ENCODE measurements around the gene CTNNBL1. TPM values are rescaled to one million over a fixed set of nuclear protein-coding genes. Genes with fewer than 3 reads are reported as not detected.

Gene CTNNBL1
- total and polyA plus RNA-seq, 9 donors = 21.9 to 38.4 (median 32.9) TPM

GRCh38 chr20:37902504-37903313 lies 208.9 kb downstream of the CTNNBL1 start, which contains the start of gene VSTM2L:
TSS of gene VSTM2L (plus strand) at chr20:37903127. CDS start at chr20:37903351, 224 bp downstream.
- Histone ChIP-seq H3K4me3 (ENCODE audit: low read length) (no peak within 1 kb of the TSS), H3K9me3 (replicated peaks; ENCODE audit: control insufficient read depth, low read depth, low read length) (no peaks in the 10 kb centered on the region), H3K27ac (ENCODE audit: low read length) (no peak within 1 kb of the TSS), H3K36me3 (ENCODE audit: control insufficient read depth, insufficient read depth, low read length) (no peaks in the 10 kb centered on the region), H3K4me1 (ENCODE audit: control insufficient read depth, insufficient read depth, low read length) (peaks cover 22% of the 10 kb centered on the region), H3K27me3 (ENCODE audit: control insufficient read depth, insufficient read depth, low read length) (peaks cover 82% of the 10 kb centered on the region)
- WGBS (ENCODE audit: insufficient coverage) = 2% methylated on average over 51 of the region's 71 CpGs
- no peak for DNase-seq

- no peak for DNase-seq
- Histone ChIP-seq H3K27ac (ENCODE audit: low read length) (no peak overlapping the region), H3K36me3 (ENCODE audit: control insufficient read depth, insufficient read depth, low read length) (no peaks in the 10 kb centered on the region), H3K4me3 (ENCODE audit: low read length) (no peak overlapping the region), H3K9me3 (replicated peaks; ENCODE audit: control insufficient read depth, low read depth, low read length) (no peaks in the 10 kb centered on the region), H3K4me1 (ENCODE audit: control insufficient read depth, insufficient read depth, low read length) (peaks cover 28% of the 10 kb centered on the region), H3K27me3 (ENCODE audit: control insufficient read depth, insufficient read depth, low read length) (peaks cover 87% of the 10 kb centered on the region)
- 26% methylated on average over 65 of the region's 67 CpGs for WGBS (ENCODE audit: insufficient coverage)
Observed at GRCh38 chr20:37903317-37904007, 209.6 kb downstream of the CTNNBL1 start.

- Histone ChIP-seq H3K27ac (ENCODE audit: low read length) (no peak overlapping the region), H3K9me3 (replicated peaks; ENCODE audit: control insufficient read depth, low read depth, low read length) (no peaks in the 10 kb centered on the region), H3K4me3 (ENCODE audit: low read length) (no peak overlapping the region), H3K36me3 (ENCODE audit: control insufficient read depth, insufficient read depth, low read length) (no peaks in the 10 kb centered on the region), H3K27me3 (ENCODE audit: control insufficient read depth, insufficient read depth, low read length) (peaks cover 87% of the 10 kb centered on the region), H3K4me1 (ENCODE audit: control insufficient read depth, insufficient read depth, low read length) (peaks cover 28% of the 10 kb centered on the region)
- no peak for DNase-seq
- WGBS (ENCODE audit: insufficient coverage) = 43% methylated on average over 9 of the region's 12 CpGs
Observed at GRCh38 chr20:37904008-37904642, 210.3 kb downstream of the CTNNBL1 start.

DNA sequence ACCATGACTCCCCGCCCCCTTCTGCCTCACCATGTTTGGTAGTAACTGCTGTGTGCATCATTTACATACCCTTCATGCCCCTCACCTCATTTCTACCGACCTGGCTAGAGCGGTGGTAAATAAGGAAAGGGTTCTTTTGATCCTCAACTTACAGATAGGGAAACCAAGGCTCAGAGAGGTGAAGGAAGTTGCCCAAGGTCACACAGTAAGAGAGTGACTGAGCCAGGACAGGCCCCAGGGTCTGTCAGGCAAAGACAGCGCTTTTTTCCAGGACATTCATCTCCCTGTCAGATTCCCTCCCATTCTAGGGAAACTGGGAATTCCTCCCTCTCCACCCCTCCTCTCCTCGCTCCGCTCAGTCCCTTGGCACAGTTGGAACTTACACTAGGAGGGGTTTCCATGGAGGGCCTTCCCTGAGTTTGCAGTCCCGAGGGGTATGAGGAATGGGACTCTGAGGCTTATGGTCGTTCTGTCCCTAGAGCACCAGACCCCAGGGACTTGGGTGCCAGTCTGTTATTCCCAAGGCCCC lies 211.1 kb downstream of the CTNNBL1 start:
- Histone ChIP-seq H3K27me3 (ENCODE audit: control insufficient read depth, insufficient read depth, low read length) (peaks cover 92% of the 10 kb centered on the region), H3K27ac (ENCODE audit: low read length) (no peak overlapping the region), H3K36me3 (ENCODE audit: control insufficient read depth, insufficient read depth, low read length) (no peaks in the 10 kb centered on the region), H3K4me3 (ENCODE audit: low read length) (no peak overlapping the region), H3K9me3 (replicated peaks; ENCODE audit: control insufficient read depth, low read depth, low read length) (no peaks in the 10 kb centered on the region), H3K4me1 (ENCODE audit: control insufficient read depth, insufficient read depth, low read length) (peaks cover 28% of the 10 kb centered on the region)
- WGBS (ENCODE audit: insufficient coverage) = 71% methylated on average over 3 of the region's 8 CpGs
- DNase-seq = no peak

- peaks cover 88% of the 10 kb centered on the region for H3K27me3 ChIP-seq (ENCODE audit: control insufficient read depth, insufficient read depth, low read length)
- H3K4me1 ChIP-seq (ENCODE audit: control insufficient read depth, insufficient read depth, low read length) = peaks cover 28% of the 10 kb centered on the region
- H3K9me3 ChIP-seq (replicated peaks; ENCODE audit: control insufficient read depth, low read depth, low read length) = no peaks in the 10 kb centered on the region
- no peak for DNase-seq
- WGBS (ENCODE audit: insufficient coverage) = 78% methylated on average over 3 of the region's 16 CpGs
- H3K36me3 ChIP-seq (ENCODE audit: control insufficient read depth, insufficient read depth, low read length) = no peaks in the 10 kb centered on the region
- no peak overlapping the region for H3K27ac ChIP-seq (ENCODE audit: low read length)
- no peak overlapping the region for H3K4me3 ChIP-seq (ENCODE audit: low read length)
Observed at GRCh38 chr20:37905671-37906613, 212.1 kb downstream of the CTNNBL1 start.

- no CpG with 5 or more reads among the region's 3 CpGs for WGBS (ENCODE audit: insufficient coverage)
Observed at GRCh38 chr20:37907330-37907676, 213.5 kb downstream of the CTNNBL1 start.

DNA sequence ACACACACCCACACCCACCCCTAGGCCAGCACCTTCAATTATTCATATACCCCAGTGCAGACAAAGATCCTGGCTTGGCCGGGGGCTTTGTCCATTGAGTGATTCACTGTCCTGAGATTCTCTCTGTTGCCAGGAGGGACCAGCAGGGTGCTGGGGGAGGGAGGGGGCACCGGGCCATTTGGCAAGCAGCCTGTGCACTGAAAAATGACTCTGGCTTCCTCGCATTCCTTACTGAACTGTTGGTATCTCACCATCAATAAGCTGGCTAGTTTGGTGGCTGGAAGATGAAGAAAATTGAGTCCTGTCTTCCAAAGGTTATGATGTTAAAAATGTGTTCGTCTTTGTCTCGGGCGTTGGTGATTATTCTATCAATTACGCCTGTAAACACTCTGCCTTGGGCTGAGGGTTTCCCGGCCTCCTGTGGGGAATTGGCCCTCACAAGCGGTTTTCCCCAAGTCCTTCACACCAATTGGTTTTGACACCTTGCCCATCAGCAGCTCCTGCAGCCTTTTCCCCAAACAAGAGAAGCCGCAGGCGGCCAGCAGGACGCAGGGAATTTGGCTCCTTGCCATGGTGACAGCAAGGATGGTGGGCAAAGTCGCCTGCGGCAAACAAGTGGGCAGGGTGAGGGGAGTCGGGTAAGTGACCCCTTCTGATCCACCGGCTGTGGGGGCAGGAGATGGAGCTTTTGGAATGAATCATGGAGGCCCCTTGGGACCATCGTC lies 214.0 kb downstream of the CTNNBL1 start:
- no peak overlapping the region for H3K4me3 ChIP-seq (ENCODE audit: low read length)
- DNase-seq = no peak
- H3K9me3 ChIP-seq (replicated peaks; ENCODE audit: control insufficient read depth, low read depth, low read length) = no peaks in the 10 kb centered on the region
- H3K4me1 ChIP-seq (ENCODE audit: control insufficient read depth, insufficient read depth, low read length) = peaks cover 36% of the 10 kb centered on the region
- H3K36me3 ChIP-seq (ENCODE audit: control insufficient read depth, insufficient read depth, low read length) = no peaks in the 10 kb centered on the region
- H3K27ac ChIP-seq (ENCODE audit: low read length) = no peak overlapping the region
- 21% methylated on average over 6 of the region's 17 CpGs for WGBS (ENCODE audit: insufficient coverage)
- peaks cover 87% of the 10 kb centered on the region for H3K27me3 ChIP-seq (ENCODE audit: control insufficient read depth, insufficient read depth, low read length)

More at GRCh38 chr20:37907330-37907676, 213.5 kb downstream of the CTNNBL1 start:
- Histone ChIP-seq H3K36me3 (ENCODE audit: control insufficient read depth, insufficient read depth, low read length) (no peaks in the 10 kb centered on the region), H3K27me3 (ENCODE audit: control insufficient read depth, insufficient read depth, low read length) (peaks cover 87% of the 10 kb centered on the region), H3K4me3 (ENCODE audit: low read length) (no peak overlapping the region), H3K4me1 (ENCODE audit: control insufficient read depth, insufficient read depth, low read length) (peaks cover 37% of the 10 kb centered on the region), H3K27ac (ENCODE audit: low read length) (no peak overlapping the region), H3K9me3 (replicated peaks; ENCODE audit: control insufficient read depth, low read depth, low read length) (no peaks in the 10 kb centered on the region)
- DNase-seq = no peak

GRCh38 chr20:37911261-37911660 lies 217.4 kb downstream of the CTNNBL1 start:
- Histone ChIP-seq H3K27ac (ENCODE audit: low read length) (no peak overlapping the region), H3K9me3 (replicated peaks; ENCODE audit: control insufficient read depth, low read depth, low read length) (no peaks in the 10 kb centered on the region), H3K4me3 (ENCODE audit: low read length) (no peak overlapping the region), H3K4me1 (ENCODE audit: control insufficient read depth, insufficient read depth, low read length) (peaks cover 48% of the 10 kb centered on the region), H3K27me3 (ENCODE audit: control insufficient read depth, insufficient read depth, low read length) (peaks cover 87% of the 10 kb centered on the region), H3K36me3 (ENCODE audit: control insufficient read depth, insufficient read depth, low read length) (no peaks in the 10 kb centered on the region)
- 14% methylated on average over 5 of the region's 9 CpGs for WGBS (ENCODE audit: insufficient coverage)
- DNase-seq = no peak

DNA sequence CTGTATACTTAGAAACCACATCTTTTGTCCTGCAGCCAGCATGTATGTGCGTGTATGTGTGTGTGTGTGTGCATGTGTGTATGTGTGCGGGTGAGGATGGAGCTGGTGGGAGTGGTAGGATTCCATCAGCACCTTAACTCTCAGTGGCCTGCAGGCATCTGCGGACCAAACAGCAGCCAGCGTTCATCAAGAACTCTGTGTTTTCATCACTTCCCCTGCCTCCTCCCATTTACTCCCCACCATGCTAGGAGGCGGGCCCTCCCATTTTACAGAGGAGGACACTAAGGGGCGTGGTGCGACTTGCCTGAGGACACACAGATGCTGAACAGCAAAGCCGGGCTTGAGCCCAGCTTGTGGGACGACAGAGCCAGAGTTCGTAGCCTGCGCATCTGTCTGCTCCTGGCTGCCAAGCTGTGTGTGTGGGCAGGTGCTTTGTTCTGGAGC lies 218.0 kb downstream of the CTNNBL1 start:
- peak; percentile 97 for DNase-seq
- Histone ChIP-seq H3K4me1 (ENCODE audit: control insufficient read depth, insufficient read depth, low read length) (peaks cover 50% of the 10 kb centered on the region), H3K9me3 (replicated peaks; ENCODE audit: control insufficient read depth, low read depth, low read length) (no peaks in the 10 kb centered on the region), H3K27ac (ENCODE audit: low read length) (no peak overlapping the region), H3K27me3 (ENCODE audit: control insufficient read depth, insufficient read depth, low read length) (peaks cover 84% of the 10 kb centered on the region), H3K4me3 (ENCODE audit: low read length) (no peak overlapping the region), H3K36me3 (ENCODE audit: control insufficient read depth, insufficient read depth, low read length) (no peaks in the 10 kb centered on the region)
- under 1% methylated on average over 8 of the region's 11 CpGs for WGBS (ENCODE audit: insufficient coverage)
